Gastrocnemius medialis (tissue), 4 donors: ENCODE measurements around the gene NELFE. TPM values are rescaled to one million over a fixed set of nuclear protein-coding genes. Genes with fewer than 3 reads are reported as not detected.

ENCODE experiments used
- ATAC-seq, 2 donors: fragments of 150-250 bp; one replicate each; pipeline ENCODE4 v1.9.1; 2016
- DNase-seq, 2 donors: peaks; one replicate each; pipeline ENCODE4 v3.0.0-alpha.2; 2019
- H3K27ac ChIP-seq, 4 donors: fragments of 200-600 bp; sonication (generic); 1 replicate in 1 of 4; 2 replicates in 3 of 4; pipeline ENCODE4 v1.5.1; 2016 to 2018; ENCODE audit warnings: mild to moderate bottlenecking in 2 of 4, moderate library complexity in 1 of 4
- H3K27me3 ChIP-seq, 3 donors: fragments of 200-600 bp; sonication (generic) in 2 of 3; 1 replicate in 1 of 3; 2 replicates in 2 of 3; pipeline versions ENCODE4 v1.5.1 to v1.6.0; 2016 to 2019; ENCODE audit warnings: mild to moderate bottlenecking in 1 of 3, moderate library complexity in 1 of 3
- H3K36me3 ChIP-seq, 2 donors: fragments of 200-600 bp; sonication (generic) in 1 of 2; one replicate each; pipeline ENCODE4 v1.5.1; 2017 to 2018
- H3K4me1 ChIP-seq, 2 donors: fragments of 200-600 bp; sonication (generic) in 1 of 2; one replicate each; pipeline ENCODE4 v1.5.1; 2016 to 2017; ENCODE audit warnings: mild to moderate bottlenecking in 2 of 2
- H3K4me3 ChIP-seq, 4 donors: fragments of 200-600 bp; sonication (generic) in 3 of 4; 1 replicate in 1 of 4; 2 replicates in 3 of 4; pipeline ENCODE4 v1.5.1; 2016 to 2019; ENCODE audit warnings: mild to moderate bottlenecking in 2 of 4
- H3K9me3 ChIP-seq, 3 donors: fragments of 200-600 bp; sonication (generic) in 2 of 3; 1 replicate in 1 of 3; 2 replicates in 2 of 3; pipeline ENCODE4 v1.5.1; 2016 to 2019
- CTCF ChIP-seq, 5 experiments: fragments of 450-650 bp in 3 of 5; fragments of 200-600 bp in 2 of 5; sonication (generic) in 2 of 5; IDR thresholded peaks in 4 of 5; conservative IDR thresholded peaks in 1 of 5; 1 replicate in 4 of 5; 2 replicates in 1 of 5; pipeline ENCODE4 v1.5.1; 2016 to 2019; ENCODE audit warnings: antibody characterized with exemption in 5 of 5, mild to moderate bottlenecking in 3 of 5, moderate library complexity in 3 of 5
- POLR2A ChIP-seq, 2 donors: fragments of 450-650 bp; IDR thresholded peaks; one replicate each; pipeline ENCODE4 v1.6.1; 2017; ENCODE audit warnings: antibody characterized with exemption in 2 of 2, mild to moderate bottlenecking in 2 of 2, moderate library complexity in 2 of 2
- in situ Hi-C, 4 donors: fragments of 200-750 bp; cut with MboI; loops; one replicate each; pipeline versions ENCODE4 v1.15.0 to v1.8.0; 2017; ENCODE audit warnings: low sequenced_read_pairs in 4 of 4
- intact Hi-C: fragments of 100-400 bp; cut with DNase I; formaldehyde crosslinking; loops from one replicate; pipeline ENCODE4 v1.15.1; 2023; ENCODE audit warnings: low total_unique reads
- total RNA-seq, 4 donors: library from RNA; depleted of rRNA; stranded (reverse); fragments of >200 nt; gene quantifications; one replicate each; pipeline versions ENCODE4 v1.1.0 to v1.2.3, GENCODE V29; 2016

NELFE gene
- total RNA-seq, 4 donors from 2014 or later: 58.1 to 88.6 (median 78.7) TPM

- no peaks in the 10 kb centered on the region for H3K36me3 ChIP-seq
- H3K27me3 ChIP-seq: peaks cover 3 to 12% (median 12%) of the 10 kb centered on the region in 3 donors
- intact Hi-C loops (no loop called here), in situ Hi-C loops (no loop called here)
- no peaks in the 10 kb centered on the region for H3K9me3 ChIP-seq
- TF ChIP-seq CTCF (IDR thresholded peaks at IDR 0.05 in 4 of 5, conservative IDR thresholded peaks at IDR 0.05 in 1 of 5): no peak
- TF ChIP-seq POLR2A (IDR thresholded peaks at IDR 0.05): no peak
- peak within 1 kb of the TSS; percentile 55 to 80 (median 74) for H3K27ac ChIP-seq
- DNase-seq (peak; percentile 28 to 69), ATAC-seq (peak; percentile 69 to 73)
- no peaks in the 10 kb centered on the region for H3K4me1 ChIP-seq
- H3K4me3 ChIP-seq: peak within 1 kb of the TSS; percentile 13 to 43 (median 26)
Measured at GRCh38 chr6:31945507-31946369, 13.0 kb downstream of the NELFE start, which contains the start of gene CFB. Gene CFB (plus strand): TSS chr6:31946095. CDS start chr6:31946222, 127 bp downstream.

DNA sequence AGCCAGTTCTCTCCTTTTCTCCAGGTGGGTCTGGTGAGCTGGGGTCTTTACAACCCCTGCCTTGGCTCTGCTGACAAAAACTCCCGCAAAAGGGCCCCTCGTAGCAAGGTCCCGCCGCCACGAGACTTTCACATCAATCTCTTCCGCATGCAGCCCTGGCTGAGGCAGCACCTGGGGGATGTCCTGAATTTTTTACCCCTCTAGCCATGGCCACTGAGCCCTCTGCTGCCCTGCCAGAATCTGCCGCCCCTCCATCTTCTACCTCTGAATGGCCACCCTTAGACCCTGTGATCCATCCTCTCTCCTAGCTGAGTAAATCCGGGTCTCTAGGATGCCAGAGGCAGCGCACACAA is 13.6 kb downstream of the NELFE start:
- Histone ChIP-seq H3K4me1 (no peaks in the 10 kb centered on the region), H3K27me3 (peaks cover 3 to 12% (median 12%) of the 10 kb centered on the region in 3 donors)

GRCh38 chr6:31943742-31944141 is 15.0 kb downstream of the NELFE start:
- no peak for DNase-seq
- intact Hi-C loops: no loop called here
- H3K27ac ChIP-seq: no peak overlapping the region
- TF ChIP-seq CTCF (IDR thresholded peaks at IDR 0.05 in 4 of 5, conservative IDR thresholded peaks at IDR 0.05 in 1 of 5): no peak
- no peak for TF ChIP-seq POLR2A (IDR thresholded peaks at IDR 0.05)
- no peaks in the 10 kb centered on the region for H3K4me1 ChIP-seq
- in situ Hi-C loops: no loop called here
- H3K27me3 ChIP-seq: peaks cover 3 to 12% (median 12%) of the 10 kb centered on the region in 3 donors
- no peak for ATAC-seq
- no peak overlapping the region for H3K4me3 ChIP-seq
- no peaks in the 10 kb centered on the region for H3K36me3 ChIP-seq
- no peaks in the 10 kb centered on the region for H3K9me3 ChIP-seq

More for the DNA sequence above, 13.6 kb downstream of the NELFE start:
- in situ Hi-C loops (no loop called here), intact Hi-C loops (no loop called here)
- no peaks in the 10 kb centered on the region for H3K36me3 ChIP-seq
- peak overlapping the region; percentile 55 to 80 (median 74) for H3K27ac ChIP-seq
- TF ChIP-seq POLR2A (IDR thresholded peaks at IDR 0.05) (no peak), CTCF (IDR thresholded peaks at IDR 0.05 in 4 of 5, conservative IDR thresholded peaks at IDR 0.05 in 1 of 5) (no peak)
- no peaks in the 10 kb centered on the region for H3K9me3 ChIP-seq
- DNase-seq (no peak), ATAC-seq (no peak)
- H3K4me3 ChIP-seq: no peak overlapping the region

GRCh38 chr6:31940256-31940664 is 18.5 kb downstream of the NELFE start:
- intact Hi-C loops: no loop called here
- Histone ChIP-seq H3K9me3 (no peaks in the 10 kb centered on the region), H3K27me3 (peaks cover 3 to 12% (median 10%) of the 10 kb centered on the region in 3 donors), H3K4me3 (no peak overlapping the region), H3K4me1 (no peaks in the 10 kb centered on the region), H3K27ac (no peak overlapping the region), H3K36me3 (no peaks in the 10 kb centered on the region)
- in situ Hi-C loops: no loop called here
- ATAC-seq: no peak
- no peak for DNase-seq
- TF ChIP-seq CTCF (IDR thresholded peaks at IDR 0.05 in 4 of 5, conservative IDR thresholded peaks at IDR 0.05 in 1 of 5): no peak
- no peak for TF ChIP-seq POLR2A (IDR thresholded peaks at IDR 0.05)
